Retinal pigment epithelial cell (primary cell): ENCODE results near the gene DENND4A.
"Not testable (repeated sequence)": the region's sequence is repeated elsewhere in the genome, so short reads cannot be mapped to it uniquely, and the experiment has no call there.

Experiments
- DNase-seq: peaks from one replicate; pipeline ENCODE4 v3.0.0-alpha.2; 2010; ENCODE audit warnings: low read depth
- H3K4me3 ChIP-seq: 2 replicates; pipeline ENCODE4 v1.5.1; 2011; ENCODE audit warnings: mild to moderate bottlenecking, low read length, control low read depth, moderate library complexity
- CTCF ChIP-seq: conservative IDR thresholded peaks from 2 replicates; pipeline ENCODE4 v1.5.1; 2011; ENCODE audit warnings: low read depth, low read length, control low read depth, inconsistent platforms

DENND4A gene

GRCh38 chr15:65787260-65787659 is 4.8 kb downstream of the DENND4A start:
- no peak for DNase-seq
- no peak for TF ChIP-seq CTCF
- no peak overlapping the region for H3K4me3 ChIP-seq

- no peak overlapping the region for H3K4me3 ChIP-seq
- no peak for DNase-seq
- TF ChIP-seq CTCF: no peak
Observed at GRCh38 chr15:65785151-65785550, 6.9 kb downstream of the DENND4A start.

- TF ChIP-seq CTCF: no peak
- no peak for DNase-seq
- no peak overlapping the region for H3K4me3 ChIP-seq
Observed at GRCh38 chr15:65783872-65784271, 8.2 kb downstream of the DENND4A start.

- TF ChIP-seq CTCF: no peak
- H3K4me3 ChIP-seq: no peak overlapping the region
- no peak for DNase-seq
Observed at GRCh38 chr15:65782096-65782495, 10.0 kb downstream of the DENND4A start.

GRCh38 chr15:65778701-65779100 is 13.4 kb downstream of the DENND4A start:
- H3K4me3 ChIP-seq, DNase-seq: not testable (repeated sequence)

GRCh38 chr15:65778269-65778668 is 13.8 kb downstream of the DENND4A start:
- no peak for DNase-seq
- no peak overlapping the region for H3K4me3 ChIP-seq
- TF ChIP-seq CTCF: no peak

- DNase-seq: no peak
- no peak overlapping the region for H3K4me3 ChIP-seq
- TF ChIP-seq CTCF: no peak
Observed at GRCh38 chr15:65777843-65778242, 14.2 kb downstream of the DENND4A start.

- no peak for TF ChIP-seq CTCF
- DNase-seq: no peak
- no peak overlapping the region for H3K4me3 ChIP-seq
Observed at GRCh38 chr15:65777053-65777452, 15.0 kb downstream of the DENND4A start.
